Smooth muscle cell (in vitro differentiated cells): ENCODE results near the gene C17orf75. TPM values are rescaled to one million over a fixed set of nuclear protein-coding genes. Genes with fewer than 3 reads are reported as not detected.

ENCODE experiments used
- DNase-seq: peaks from one replicate; lab custom pipeline; 2025; ENCODE audit not compliant: unreplicated experiment; lab: John Stamatoyannopoulos, UW
- H2AFZ ChIP-seq: fragments of 200-600 bp; sonication (generic); 2 replicates; pipeline ENCODE4 v1.6.0; 2016; ENCODE audit warnings: antibody characterized with exemption, low read depth, mild to moderate bottlenecking
- H3F3A ChIP-seq: fragments of 200-600 bp; sonication (generic); 2 replicates; pipeline ENCODE4 v1.6.0; 2017; ENCODE audit warnings: antibody characterized with exemption, low read depth
- H3K27ac ChIP-seq: fragments of 200-600 bp; sonication (generic); 2 replicates; pipeline ENCODE4 v1.5.1; 2016; ENCODE audit warnings: low read depth, mild to moderate bottlenecking
- H3K27me3 ChIP-seq: fragments of 200-600 bp; sonication (generic); 2 replicates; pipeline ENCODE4 v1.6.1; 2016; ENCODE audit warnings: low read depth, mild to moderate bottlenecking
- H3K36me3 ChIP-seq: fragments of 200-600 bp; sonication (generic); 2 replicates; pipeline ENCODE4 v1.5.1; 2016; ENCODE audit warnings: low read depth
- H3K4me1 ChIP-seq: fragments of 200-600 bp; sonication (generic); 2 replicates; pipeline ENCODE4 v1.5.1; 2016; ENCODE audit warnings: low read depth
- H3K4me2 ChIP-seq: fragments of 200-600 bp; sonication (generic); 2 replicates; pipeline ENCODE4 v1.6.0; 2016; ENCODE audit warnings: mild to moderate bottlenecking
- H3K4me3 ChIP-seq: fragments of 200-600 bp; sonication (generic); 2 replicates; pipeline ENCODE4 v1.5.1; 2016; ENCODE audit warnings: mild to moderate bottlenecking
- H3K79me2 ChIP-seq: fragments of 200-600 bp; sonication (generic); 2 replicates; pipeline ENCODE4 v1.6.0; 2016; ENCODE audit warnings: low read depth, mild to moderate bottlenecking
- H3K9ac ChIP-seq: fragments of 200-600 bp; sonication (generic); 2 replicates; pipeline ENCODE4 v1.6.0; 2016; ENCODE audit warnings: low read depth
- H3K9me3 ChIP-seq: fragments of 200-600 bp; sonication (generic); replicated peaks from 2 replicates; pipeline ENCODE4 v1.5.1; 2016; ENCODE audit warnings: low read depth
- H4K20me1 ChIP-seq: fragments of 200-600 bp; sonication (generic); 2 replicates; pipeline ENCODE4 v1.6.0; 2016; ENCODE audit warnings: low read depth
- WGBS: methylation state at CpG from one replicate; pipeline ENCODE4 v1.1.7; 2016; ENCODE audit warnings: low lambda C conversion rate; 5-methylcytosine and 5-hydroxymethylcytosine counted together
- polyA plus RNA-seq: library from polyadenylated mRNA; unstranded; fragments of >200 nt; fragmentation: Nextera tagmentation; extraction: Ambion mirVana; gene quantifications from 2 replicates; pipeline ENCODE4 v1.2.1, GENCODE V29; 2016
- total RNA-seq: library from RNA; depleted of rRNA; stranded (reverse); fragments of >200 nt; gene quantifications from 2 replicates; pipeline ENCODE4 v1.2.3, GENCODE V29; 2014
- TF ChIP-seq, protein P1 (sequence below): fragments of 200-600 bp; sonication (generic); IDR thresholded peaks from 2 replicates; pipeline ENCODE4 v1.5.1; 2017; ENCODE audit warnings: borderline replicate concordance, mild to moderate bottlenecking, antibody characterized with exemption; ENCODE audit not compliant: insufficient read depth, poor library complexity, severe bottlenecking

Gene C17orf75
- total and polyA plus RNA-seq, 2 experiments from 2014 or later = 10.2 to 15.2 TPM

DNA sequence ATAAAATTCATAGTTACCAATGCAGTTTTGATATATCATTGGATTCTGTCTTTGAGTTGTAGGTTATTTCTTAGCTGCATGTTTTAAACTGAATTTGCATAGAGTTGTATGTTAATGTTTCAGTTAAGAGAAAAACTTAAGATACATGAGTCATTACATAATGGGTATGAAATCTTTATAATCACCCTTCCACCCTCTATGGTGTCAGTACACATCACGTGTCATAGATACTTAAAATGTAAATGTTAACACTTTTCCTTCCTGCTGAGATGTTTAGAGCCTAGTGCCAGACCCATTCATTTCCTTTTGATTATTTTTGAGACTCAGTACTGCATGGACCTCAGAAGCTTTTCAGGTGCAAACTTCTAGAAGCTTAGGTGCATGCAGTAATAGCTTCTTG is 28.5 kb upstream of the C17orf75 start:
- H3K4me3 ChIP-seq = no peak overlapping the region
- peaks cover 62% of the 10 kb centered on the region for H3K36me3 ChIP-seq
- H3K79me2 ChIP-seq = peaks cover 71% of the 10 kb centered on the region
- peaks cover 3% of the 10 kb centered on the region for H3F3A ChIP-seq
- H2AFZ ChIP-seq = no peak overlapping the region
- TF ChIP-seq, protein P1, sequence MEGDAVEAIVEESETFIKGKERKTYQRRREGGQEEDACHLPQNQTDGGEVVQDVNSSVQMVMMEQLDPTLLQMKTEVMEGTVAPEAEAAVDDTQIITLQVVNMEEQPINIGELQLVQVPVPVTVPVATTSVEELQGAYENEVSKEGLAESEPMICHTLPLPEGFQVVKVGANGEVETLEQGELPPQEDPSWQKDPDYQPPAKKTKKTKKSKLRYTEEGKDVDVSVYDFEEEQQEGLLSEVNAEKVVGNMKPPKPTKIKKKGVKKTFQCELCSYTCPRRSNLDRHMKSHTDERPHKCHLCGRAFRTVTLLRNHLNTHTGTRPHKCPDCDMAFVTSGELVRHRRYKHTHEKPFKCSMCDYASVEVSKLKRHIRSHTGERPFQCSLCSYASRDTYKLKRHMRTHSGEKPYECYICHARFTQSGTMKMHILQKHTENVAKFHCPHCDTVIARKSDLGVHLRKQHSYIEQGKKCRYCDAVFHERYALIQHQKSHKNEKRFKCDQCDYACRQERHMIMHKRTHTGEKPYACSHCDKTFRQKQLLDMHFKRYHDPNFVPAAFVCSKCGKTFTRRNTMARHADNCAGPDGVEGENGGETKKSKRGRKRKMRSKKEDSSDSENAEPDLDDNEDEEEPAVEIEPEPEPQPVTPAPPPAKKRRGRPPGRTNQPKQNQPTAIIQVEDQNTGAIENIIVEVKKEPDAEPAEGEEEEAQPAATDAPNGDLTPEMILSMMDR = no peak
- H3K4me1 ChIP-seq = no peaks in the 10 kb centered on the region
- DNase-seq = no peak
- no peak overlapping the region for H3K4me2 ChIP-seq
- H3K9ac ChIP-seq = no peak overlapping the region
- H3K27ac ChIP-seq = no peak overlapping the region
- no peaks in the 10 kb centered on the region for H3K27me3 ChIP-seq
- no peaks in the 10 kb centered on the region for H3K9me3 ChIP-seq
- WGBS = 97% methylated on average over 1 of the region's 1 CpG
- H4K20me1 ChIP-seq = peaks cover 99% of the 10 kb centered on the region

DNA sequence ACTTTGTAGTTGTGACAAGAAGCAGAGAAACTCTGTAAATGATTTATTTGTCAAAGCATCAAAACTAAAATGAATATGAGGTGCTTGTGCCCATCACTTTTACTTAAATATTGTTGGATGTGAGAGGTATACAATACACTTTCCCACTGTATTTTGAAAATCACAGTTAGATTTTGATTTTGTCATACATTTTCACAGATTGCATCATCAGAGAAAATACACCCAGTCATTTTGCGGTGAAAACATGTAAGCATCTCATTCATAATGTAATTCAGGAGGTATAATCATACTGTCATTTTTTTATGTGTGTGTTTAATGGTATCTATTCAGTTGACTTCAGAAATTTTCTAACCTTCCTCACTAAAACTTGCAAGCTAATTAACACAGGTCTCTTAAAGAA is 19.3 kb upstream of the C17orf75 start:
- no peak overlapping the region for H3K4me3 ChIP-seq
- no peak for DNase-seq
- no peak overlapping the region for H3K4me2 ChIP-seq
- 95% methylated on average over 1 of the region's 1 CpG for whole genome bisulfite sequencing
- peaks cover 100% of the 10 kb centered on the region for H4K20me1 ChIP-seq
- peaks cover 9% of the 10 kb centered on the region for H3F3A ChIP-seq
- no peak overlapping the region for H3K27ac ChIP-seq
- TF ChIP-seq, protein P1 = no peak
- H3K9ac ChIP-seq = no peak overlapping the region
- H3K27me3 ChIP-seq = no peaks in the 10 kb centered on the region
- H3K79me2 ChIP-seq = peaks cover 98% of the 10 kb centered on the region
- H3K36me3 ChIP-seq = peaks cover 42% of the 10 kb centered on the region
- H3K9me3 ChIP-seq = no peaks in the 10 kb centered on the region
- no peak overlapping the region for H2AFZ ChIP-seq
- H3K4me1 ChIP-seq = no peaks in the 10 kb centered on the region

DNA sequence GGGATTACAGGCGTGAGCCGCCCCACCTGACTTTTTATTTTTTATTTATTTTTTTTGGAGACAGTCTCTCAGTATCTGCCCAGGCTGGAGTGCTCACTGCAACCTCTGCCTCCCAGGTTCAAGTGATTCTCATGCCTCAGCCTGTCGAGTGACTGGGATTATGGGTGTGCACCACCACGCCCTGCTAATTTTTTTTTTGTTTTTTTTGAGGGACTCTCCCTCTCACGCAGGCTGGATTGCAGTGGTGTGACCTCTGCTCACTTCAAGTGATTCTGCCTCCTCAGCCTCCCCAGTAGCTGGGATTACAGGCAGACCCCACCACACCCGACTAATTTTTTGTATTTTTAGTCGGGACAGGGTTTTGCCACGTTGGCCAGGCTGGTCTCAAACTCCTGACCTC is 15.6 kb upstream of the C17orf75 start:
- Histone ChIP-seq H3K9me3 (no peaks in the 10 kb centered on the region), H3K9ac (no peak overlapping the region), H3K4me1 (peaks cover 8% of the 10 kb centered on the region), H3F3A (peaks cover 11% of the 10 kb centered on the region), H3K4me3 (no peak overlapping the region), H3K4me2 (no peak overlapping the region), H3K79me2 (peaks cover 100% of the 10 kb centered on the region), H4K20me1 (peaks cover 100% of the 10 kb centered on the region), H3K27ac (no peak overlapping the region), H2AFZ (no peak overlapping the region), H3K36me3 (peaks cover 18% of the 10 kb centered on the region), H3K27me3 (no peaks in the 10 kb centered on the region)
- WGBS = 94% methylated on average over 8 of the region's 8 CpGs
- DNase-seq = no peak
- TF ChIP-seq, protein P1 = no peak

DNA sequence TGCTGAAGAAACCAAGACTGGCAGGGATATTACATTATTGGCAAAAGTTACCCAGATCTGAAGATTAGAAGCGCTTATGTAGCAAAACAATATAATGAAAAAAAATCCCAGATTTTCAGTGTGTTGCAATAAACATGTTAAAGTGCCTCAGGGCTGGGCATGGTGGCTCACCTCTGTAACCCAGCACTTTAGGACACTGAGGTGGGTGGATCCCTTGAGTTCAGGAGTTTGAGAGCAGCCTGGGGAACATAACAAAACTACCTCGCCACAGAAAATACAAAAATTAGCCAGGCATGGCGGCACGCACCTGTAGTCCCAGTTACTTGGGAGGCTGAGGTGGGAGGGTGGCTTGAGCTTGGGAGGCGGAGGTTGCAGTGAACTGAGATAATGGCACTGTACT is 14.8 kb upstream of the C17orf75 start:
- Histone ChIP-seq H3K36me3 (peaks cover 13% of the 10 kb centered on the region), H3F3A (peaks cover 11% of the 10 kb centered on the region), H2AFZ (no peak overlapping the region), H3K4me1 (peaks cover 16% of the 10 kb centered on the region), H3K27ac (no peak overlapping the region), H3K4me2 (no peak overlapping the region), H3K9me3 (no peaks in the 10 kb centered on the region), H3K27me3 (no peaks in the 10 kb centered on the region), H4K20me1 (peaks cover 100% of the 10 kb centered on the region), H3K4me3 (no peak overlapping the region), H3K9ac (no peak overlapping the region), H3K79me2 (peaks cover 100% of the 10 kb centered on the region)
- 98% methylated on average over 5 of the region's 5 CpGs for WGBS
- TF ChIP-seq, protein P1 = no peak
- no peak for DNase-seq
